Measurements from ENCODE around the gene PARP3. TPM values are rescaled to one million over a fixed set of nuclear protein-coding genes. Genes with fewer than 3 reads are reported as not detected.

The PARP3 gene
- total RNA-seq, 1 donor from 2014 or later: 18.0 TPM

DNA sequence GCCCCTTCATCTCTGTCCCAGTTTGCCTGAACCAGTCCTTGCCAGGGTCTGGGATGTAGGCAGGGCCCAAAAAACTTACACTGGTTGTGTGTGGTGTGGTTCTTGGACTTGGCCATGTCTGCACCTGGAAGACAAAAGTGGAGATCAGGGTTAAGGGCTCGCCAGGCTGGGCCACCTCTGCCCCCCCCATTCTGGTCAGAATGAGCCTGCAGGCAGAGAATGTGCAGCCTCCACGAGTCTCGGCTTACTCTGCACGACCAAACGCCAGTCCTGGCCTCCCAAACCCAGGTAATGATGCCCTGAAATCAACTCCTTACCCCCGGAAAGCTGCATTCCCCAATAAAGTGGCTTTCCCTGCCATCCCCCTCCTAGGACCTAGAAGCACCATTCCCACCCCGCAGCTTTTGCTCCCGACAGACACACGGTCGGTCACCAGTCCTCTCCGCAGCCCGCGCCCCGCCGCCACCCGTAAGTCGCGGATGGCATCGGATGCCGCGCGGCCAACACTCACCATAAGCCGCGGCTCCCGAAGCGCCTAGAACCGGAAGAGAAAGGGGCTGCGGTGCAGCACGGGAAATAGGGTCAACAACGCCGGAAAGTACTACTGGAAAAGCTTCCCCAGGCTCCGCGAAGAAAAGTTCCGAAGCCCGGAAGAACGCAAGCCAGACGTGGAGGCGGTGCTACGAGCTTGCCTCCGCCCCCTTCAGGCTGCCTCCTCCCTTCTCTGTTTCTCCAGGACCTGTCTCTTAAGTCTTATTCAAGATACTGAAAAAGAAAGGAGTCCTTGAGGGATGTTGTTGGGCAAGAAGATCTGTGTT is 53.4 kb downstream of the PARP3 start, which contains the start of gene RPL29:
RPL29 (minus strand) TSS at position 550 of the 818 bp plus-strand sequence; CDS start at position 116, 434 bp downstream.
- DNase-seq (ENCODE audit: low spot score) (peak; percentile 93), ATAC-seq (peak; percentile 97)
- intact Hi-C loops (cut with DNase I): no loop called here

DNA sequence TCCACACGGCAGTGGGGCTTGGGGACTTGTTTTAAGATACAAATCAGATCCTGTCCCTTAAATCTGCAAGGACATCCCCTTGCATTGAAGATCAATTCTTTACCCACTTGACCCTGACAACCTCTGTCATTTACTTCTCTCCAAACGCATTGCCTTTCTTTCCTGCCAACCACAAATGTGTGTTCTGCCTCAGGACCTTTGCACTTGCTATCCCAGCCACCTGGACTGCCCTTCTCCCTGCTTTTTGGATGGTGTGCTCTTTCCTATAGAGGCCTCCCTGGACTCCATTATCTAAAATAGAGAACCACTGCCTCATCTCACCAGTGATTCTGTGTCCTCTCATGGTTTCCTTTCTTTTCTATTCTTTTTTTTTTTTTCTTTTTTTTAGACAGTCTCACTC is 55.0 kb downstream of the PARP3 start:
- no peak for ATAC-seq
- intact Hi-C loops (cut with DNase I): no loop called here
- DNase-seq (ENCODE audit: low spot score): no peak

DNA sequence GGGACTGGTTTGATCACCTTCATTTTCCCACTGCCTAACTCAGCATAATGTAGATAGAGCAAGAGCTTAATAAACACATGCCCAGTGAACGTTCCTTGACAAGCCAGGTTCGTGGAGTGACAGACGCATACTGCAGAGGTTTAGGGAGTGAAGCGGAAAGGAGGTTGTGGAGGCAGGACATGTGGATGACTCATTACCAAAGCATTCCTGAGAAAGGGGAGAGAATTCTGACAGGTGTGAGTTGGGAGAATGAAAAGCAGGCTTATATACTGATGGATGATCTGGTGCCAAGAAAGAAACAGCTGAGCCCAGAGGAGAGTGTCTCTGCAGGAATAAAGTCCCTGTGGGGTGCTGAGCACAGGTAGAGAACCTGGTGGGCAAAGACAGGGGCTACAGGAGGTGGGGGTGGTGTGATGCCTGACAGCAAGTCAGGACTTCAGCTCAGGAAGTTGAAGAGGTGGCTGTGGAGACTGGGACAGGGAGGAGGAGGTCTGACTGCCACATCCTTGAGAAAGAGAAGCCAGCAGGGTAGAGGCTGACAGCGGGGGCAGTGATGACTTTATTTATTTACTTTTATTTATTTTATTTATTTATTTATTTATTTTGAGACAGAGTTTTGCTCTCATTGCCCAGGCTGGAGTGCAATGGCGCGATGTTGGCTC is 55.9 kb downstream of the PARP3 start:
- ATAC-seq (no peak), DNase-seq (ENCODE audit: low spot score) (no peak)
- intact Hi-C loops (cut with DNase I): no loop called here

Other genes with a start within 250 kb of the PARP3 start
- gene GRM2, start 235.3 kb upstream of the PARP3 start, total RNA-seq: 0.40 TPM
- not detected for gene IQCF6, start 163.1 kb upstream of the PARP3 start, total RNA-seq
- gene IQCF2, start 80.7 kb upstream of the PARP3 start, total RNA-seq: not detected
- gene IQCF5, start 66.8 kb upstream of the PARP3 start, total RNA-seq: not detected
- gene IQCF1, start 39.0 kb upstream of the PARP3 start, total RNA-seq: not detected
- gene RRP9, start 459 bp upstream of the PARP3 start, total RNA-seq: 12.9 TPM
- gene GPR62, start 13.0 kb downstream of the PARP3 start, total RNA-seq: 0.13 TPM
- gene PCBP4, start 25.1 kb downstream of the PARP3 start, total RNA-seq: 145 TPM
- gene ABHD14B, start 31.7 kb downstream of the PARP3 start, total RNA-seq: 42.3 TPM
- gene ABHD14A, start 32.7 kb downstream of the PARP3 start, total RNA-seq: 15.9 TPM
- 21.9 TPM for gene ACY1, start 41.2 kb downstream of the PARP3 start, total RNA-seq
- gene RPL29, start 53.5 kb downstream of the PARP3 start, total RNA-seq: 753 TPM
- gene DUSP7, start 114.2 kb downstream of the PARP3 start, total RNA-seq: 22.1 TPM
- 2.1 TPM for gene POC1A, start 212.1 kb downstream of the PARP3 start, total RNA-seq

Measured in sciatic nerve (tissue), 2 donors.